Endodermal cell (in vitro differentiated cells): ENCODE measurements around the gene MPHOSPH6. TPM values are rescaled to one million over a fixed set of nuclear protein-coding genes. Genes with fewer than 3 reads are reported as not detected.

Source experiments
- DNase-seq: peaks from one replicate; pipeline ENCODE4 v3.0.0-alpha.2; 2017
- H3K27ac ChIP-seq: 2 replicates; pipeline ENCODE4 v1.5.1; 2013; ENCODE audit warnings: mild to moderate bottlenecking, low read depth, low read length, moderate library complexity
- H3K27me3 ChIP-seq: 2 replicates; pipeline ENCODE4 v1.6.1; 2013; ENCODE audit warnings: mild to moderate bottlenecking, low read length, moderate library complexity; ENCODE audit not compliant: insufficient read depth, control insufficient read depth, poor library complexity, severe bottlenecking
- H3K36me3 ChIP-seq: 2 replicates; pipeline ENCODE4 v1.7.0; 2013; ENCODE audit warnings: mild to moderate bottlenecking, low read length, moderate library complexity; ENCODE audit not compliant: control insufficient read depth, insufficient read depth
- H3K4me1 ChIP-seq: one replicate; pipeline ENCODE4 v1.7.0; 2013; ENCODE audit warnings: low read length; ENCODE audit not compliant: control insufficient read depth, insufficient read depth
- H3K4me3 ChIP-seq: 2 replicates; pipeline ENCODE4 v1.5.1; 2013; ENCODE audit warnings: mild to moderate bottlenecking, low read length, moderate library complexity
- H3K9ac ChIP-seq: 2 replicates; pipeline ENCODE4 v1.6.1; 2013; ENCODE audit warnings: mild to moderate bottlenecking, low read length, moderate library complexity; ENCODE audit not compliant: poor library complexity, severe bottlenecking; ENCODE audit errors: extremely low read depth
- H3K9me3 ChIP-seq: 2 replicates; pipeline ENCODE4 v1.6.1; 2013; ENCODE audit warnings: mild to moderate bottlenecking, low read length, moderate library complexity; ENCODE audit not compliant: control insufficient read depth
- H3K27ac Mint-ChIP-seq: 2 replicates; pipeline ENCODE4 v1.8.0; 2020; ENCODE audit warnings: mixed read lengths
- H3K27me3 Mint-ChIP-seq: 2 replicates; pipeline ENCODE4 v1.8.0; 2021; ENCODE audit warnings: mild to moderate bottlenecking, mixed read lengths; ENCODE audit not compliant: insufficient read depth
- H3K36me3 Mint-ChIP-seq: 2 replicates; pipeline ENCODE4 v1.8.0; 2020; ENCODE audit warnings: low read depth, mixed read lengths
- H3K4me1 Mint-ChIP-seq: 2 replicates; pipeline ENCODE4 v1.8.0; 2020; ENCODE audit warnings: mixed read lengths
- H3K4me3 Mint-ChIP-seq: 2 replicates; pipeline ENCODE4 v1.8.0; 2020; ENCODE audit warnings: mild to moderate bottlenecking, moderate library complexity, mixed read lengths
- H3K9me3 Mint-ChIP-seq: 2 replicates; pipeline ENCODE4 v1.8.0; 2020; ENCODE audit warnings: mild to moderate bottlenecking, mixed read lengths
- CTCF ChIP-seq: fragments of 200-600 bp; sonication (generic); conservative IDR thresholded peaks from 2 replicates; pipeline ENCODE4 v1.5.0; 2021; ENCODE audit warnings: antibody characterized with exemption, mild to moderate bottlenecking
- WGBS, 2 experiments: methylation state at CpG; one replicate each; pipeline versions ENCODE4 v1.1.5 to v1.1.7; 2013; ENCODE audit warnings: missing lambda C conversion rate in 2 of 2, mixed read lengths in 1 of 2; ENCODE audit not compliant: insufficient coverage in 1 of 2, insufficient read length in 1 of 2; 5-methylcytosine and 5-hydroxymethylcytosine counted together
- total RNA-seq, 2 donors: library from RNA; stranded (reverse); fragmentation: NEBNext Ultra II Directional in 1 of 2; extraction: Animal tissue kit (Norgen Biotek cat#: 25700) in 1 of 2; gene quantifications; 2 replicates in 1 of 2; 3 replicates in 1 of 2; pipeline ENCODE4 v1.2.1, GENCODE V29; 2021

MPHOSPH6 gene
- total RNA-seq, 2 donors from 2014 or later = 38.6 to 39.1 TPM

GRCh38 chr16:82199209-82199608 lies 29.2 kb upstream of the MPHOSPH6 start:
- Mint-ChIP-seq H3K9me3 (no peaks in the 10 kb centered on the region), H3K36me3 (no peaks in the 10 kb centered on the region), H3K27me3 (peaks cover 7% of the 10 kb centered on the region), H3K4me1 (no peaks in the 10 kb centered on the region), H3K4me3 (no peak overlapping the region), H3K27ac (no peak overlapping the region)
- Histone ChIP-seq H3K9ac (no peak overlapping the region), H3K27me3 (peaks cover 11% of the 10 kb centered on the region), H3K27ac (no peak overlapping the region), H3K4me1 (no peaks in the 10 kb centered on the region), H3K9me3 (no peaks in the 10 kb centered on the region), H3K36me3 (no peaks in the 10 kb centered on the region), H3K4me3 (no peak overlapping the region)
- TF ChIP-seq CTCF = no peak
- 97 to 100% methylated on average over 1 of the region's 1 CpG for WGBS, 2 experiments
- DNase-seq = no peak

- no peak for DNase-seq
- Histone ChIP-seq H3K27ac (no peak overlapping the region), H3K9me3 (no peaks in the 10 kb centered on the region), H3K9ac (no peak overlapping the region), H3K36me3 (no peaks in the 10 kb centered on the region), H3K4me3 (no peak overlapping the region), H3K27me3 (peaks cover 3% of the 10 kb centered on the region), H3K4me1 (no peaks in the 10 kb centered on the region)
- H3K4me3 Mint-ChIP-seq = no peak overlapping the region
- no peaks in the 10 kb centered on the region for H3K36me3 Mint-ChIP-seq
- WGBS, 2 experiments = 90 to 97% methylated on average over 7 of the region's 7 CpGs
- TF ChIP-seq CTCF = no peak
- H3K27me3 Mint-ChIP-seq = peaks cover 5% of the 10 kb centered on the region
- no peak overlapping the region for H3K27ac Mint-ChIP-seq
- H3K4me1 Mint-ChIP-seq = peaks cover 5% of the 10 kb centered on the region
- no peaks in the 10 kb centered on the region for H3K9me3 Mint-ChIP-seq
Measured at GRCh38 chr16:82197540-82198240, 27.7 kb upstream of the MPHOSPH6 start.

- 80% methylated on average over 1 of the region's 2 CpGs; no CpG with 5 or more reads in 1 of the 2 experiments for WGBS, 2 experiments
- Mint-ChIP-seq H3K9me3 (no peaks in the 10 kb centered on the region), H3K4me1 (peaks cover 5% of the 10 kb centered on the region), H3K4me3 (no peak overlapping the region), H3K27ac (no peak overlapping the region), H3K27me3 (no peaks in the 10 kb centered on the region), H3K36me3 (no peaks in the 10 kb centered on the region)
- no peaks in the 10 kb centered on the region for H3K27me3 ChIP-seq
- no peak for DNase-seq
- H3K9me3 ChIP-seq = no peaks in the 10 kb centered on the region
- H3K4me3 ChIP-seq = no peak overlapping the region
- H3K27ac ChIP-seq = no peak overlapping the region
- H3K4me1 ChIP-seq = no peaks in the 10 kb centered on the region
- no peaks in the 10 kb centered on the region for H3K36me3 ChIP-seq
- H3K9ac ChIP-seq = no peak overlapping the region
- no peak for TF ChIP-seq CTCF
Measured at GRCh38 chr16:82195917-82196494, 26.0 kb upstream of the MPHOSPH6 start.
